Neural progenitor cell (in vitro differentiated cells): ENCODE data around the gene XRCC2. TPM values are rescaled to one million over a fixed set of nuclear protein-coding genes. Genes with fewer than 3 reads are reported as not detected.

Experiments
- DNase-seq: peaks from one replicate; pipeline ENCODE4 v3.0.0-alpha.2; 2016; ENCODE audit warnings: low spot score
- H2AFZ ChIP-seq: fragments of 200-600 bp; sonication (generic); replicated peaks from 2 replicates; pipeline ENCODE4 v1.6.1; 2016; ENCODE audit warnings: antibody characterized with exemption
- H3F3A ChIP-seq: fragments of 200-600 bp; sonication (generic); 2 replicates; pipeline ENCODE4 v1.6.1; 2016; ENCODE audit warnings: antibody characterized with exemption, low read depth
- H3K27ac ChIP-seq: fragments of 200-600 bp; sonication (generic); 2 replicates; pipeline ENCODE4 v1.5.1; 2016; ENCODE audit warnings: mild to moderate bottlenecking
- H3K27me3 ChIP-seq: fragments of 200-600 bp; sonication (generic); 2 replicates; pipeline ENCODE4 v1.6.1; 2016; ENCODE audit warnings: mild to moderate bottlenecking, moderate library complexity
- H3K36me3 ChIP-seq: fragments of 200-600 bp; sonication (generic); 2 replicates; pipeline ENCODE4 v1.5.1; 2016
- H3K4me1 ChIP-seq: fragments of 200-600 bp; sonication (generic); 2 replicates; pipeline ENCODE4 v1.6.1; 2016; ENCODE audit warnings: mixed run types
- H3K4me2 ChIP-seq: fragments of 200-600 bp; sonication (generic); 2 replicates; pipeline ENCODE4 v1.6.1; 2016
- H3K4me3 ChIP-seq: fragments of 200-600 bp; sonication (generic); 2 replicates; pipeline ENCODE4 v1.5.1; 2016
- H3K79me2 ChIP-seq: fragments of 200-600 bp; sonication (generic); 2 replicates; pipeline ENCODE4 v1.6.1; 2016; ENCODE audit warnings: low read depth
- H3K9ac ChIP-seq: fragments of 200-600 bp; sonication (generic); 2 replicates; pipeline ENCODE4 v1.6.1; 2016
- H3K9me3 ChIP-seq: fragments of 200-600 bp; sonication (generic); 2 replicates; pipeline ENCODE4 v1.5.1; 2016; ENCODE audit warnings: low read depth
- H4K20me1 ChIP-seq: fragments of 200-600 bp; sonication (generic); 2 replicates; pipeline ENCODE4 v1.6.1; 2016; ENCODE audit warnings: low read depth
- H3K27ac Mint-ChIP-seq: 3 replicates; pipeline ENCODE4 v1.8.0; 2021; ENCODE audit warnings: mixed read lengths
- H3K27me3 Mint-ChIP-seq: 2 replicates; pipeline ENCODE4 v1.8.0; 2022; ENCODE audit warnings: low read depth, mild to moderate bottlenecking, inconsistent platforms, moderate library complexity, mixed read lengths; ENCODE audit not compliant: insufficient read depth
- H3K36me3 Mint-ChIP-seq: 3 replicates; pipeline ENCODE4 v1.8.0; 2021; ENCODE audit warnings: mixed read lengths
- H3K4me1 Mint-ChIP-seq: 3 replicates; pipeline ENCODE4 v1.8.0; 2021; ENCODE audit warnings: mixed read lengths
- H3K4me3 Mint-ChIP-seq: 3 replicates; pipeline ENCODE4 v1.8.0; 2021; ENCODE audit warnings: mild to moderate bottlenecking, moderate library complexity, mixed read lengths
- H3K9me3 Mint-ChIP-seq: 3 replicates; pipeline ENCODE4 v1.8.0; 2020; ENCODE audit warnings: mixed read lengths
- EZH2 ChIP-seq: fragments of 200-600 bp; sonication (generic); IDR thresholded peaks from 2 replicates; pipeline ENCODE4 v1.6.1; 2017; ENCODE audit warnings: antibody characterized with exemption, mild to moderate bottlenecking, moderate library complexity
- EZH2phosphoT487 ChIP-seq: fragments of 200-600 bp; sonication (generic); IDR thresholded peaks from 2 replicates; pipeline ENCODE4 v1.6.1; 2017; ENCODE audit warnings: antibody characterized with exemption
- total RNA-seq: library from RNA; depleted of rRNA; stranded (reverse); fragments of >200 nt; gene quantifications from 2 replicates; pipeline ENCODE4 v1.2.3, GENCODE V29; 2015; ENCODE audit warnings: low replicate concordance
- TF ChIP-seq, protein P1 (sequence below): fragments of 200-600 bp; sonication (generic); IDR thresholded peaks from 2 replicates; pipeline ENCODE4 v1.5.1; 2017; ENCODE audit warnings: antibody characterized with exemption, mild to moderate bottlenecking

XRCC2 gene
- total RNA-seq, 1 donor from 2014 or later = 51.6 TPM

DNA sequence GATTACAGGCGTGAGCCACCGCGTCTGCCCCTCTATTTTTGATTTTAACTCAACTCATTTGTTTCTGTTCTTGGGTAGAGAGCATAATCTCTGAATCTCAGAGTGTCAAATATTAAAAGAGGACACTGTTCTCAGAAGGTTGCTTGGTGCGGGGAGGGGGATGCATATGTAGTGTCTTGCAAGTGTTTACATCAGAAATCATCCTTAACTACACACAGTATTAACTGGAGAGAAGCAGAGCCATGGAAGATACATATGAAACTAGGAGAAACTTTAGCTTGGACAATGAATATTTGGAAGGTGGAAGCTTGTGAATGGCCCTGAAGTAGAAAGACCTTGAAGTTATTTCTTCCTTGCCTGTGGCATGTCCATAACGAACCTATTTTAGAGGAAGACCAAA, 57.5 kb downstream of the XRCC2 start:
- H3K36me3 ChIP-seq = no peaks in the 10 kb centered on the region
- Mint-ChIP-seq H3K4me3 (no peak overlapping the region), H3K27ac (no peak overlapping the region), H3K4me1 (peaks cover 5% of the 10 kb centered on the region), H3K9me3 (no peaks in the 10 kb centered on the region), H3K27me3 (no peaks in the 10 kb centered on the region), H3K36me3 (no peaks in the 10 kb centered on the region)
- H3K9ac ChIP-seq = no peak overlapping the region
- no peaks in the 10 kb centered on the region for H4K20me1 ChIP-seq
- no peak overlapping the region for H3K4me2 ChIP-seq
- H3K4me3 ChIP-seq = no peak overlapping the region
- no peaks in the 10 kb centered on the region for H3K9me3 ChIP-seq
- H3K4me1 ChIP-seq = peaks cover 6% of the 10 kb centered on the region
- H3K79me2 ChIP-seq = no peaks in the 10 kb centered on the region
- no peak overlapping the region for H3K27ac ChIP-seq
- no peak overlapping the region for H2AFZ ChIP-seq
- TF ChIP-seq EZH2phosphoT487 (no peak), EZH2 (no peak)
- TF ChIP-seq, protein P1, sequence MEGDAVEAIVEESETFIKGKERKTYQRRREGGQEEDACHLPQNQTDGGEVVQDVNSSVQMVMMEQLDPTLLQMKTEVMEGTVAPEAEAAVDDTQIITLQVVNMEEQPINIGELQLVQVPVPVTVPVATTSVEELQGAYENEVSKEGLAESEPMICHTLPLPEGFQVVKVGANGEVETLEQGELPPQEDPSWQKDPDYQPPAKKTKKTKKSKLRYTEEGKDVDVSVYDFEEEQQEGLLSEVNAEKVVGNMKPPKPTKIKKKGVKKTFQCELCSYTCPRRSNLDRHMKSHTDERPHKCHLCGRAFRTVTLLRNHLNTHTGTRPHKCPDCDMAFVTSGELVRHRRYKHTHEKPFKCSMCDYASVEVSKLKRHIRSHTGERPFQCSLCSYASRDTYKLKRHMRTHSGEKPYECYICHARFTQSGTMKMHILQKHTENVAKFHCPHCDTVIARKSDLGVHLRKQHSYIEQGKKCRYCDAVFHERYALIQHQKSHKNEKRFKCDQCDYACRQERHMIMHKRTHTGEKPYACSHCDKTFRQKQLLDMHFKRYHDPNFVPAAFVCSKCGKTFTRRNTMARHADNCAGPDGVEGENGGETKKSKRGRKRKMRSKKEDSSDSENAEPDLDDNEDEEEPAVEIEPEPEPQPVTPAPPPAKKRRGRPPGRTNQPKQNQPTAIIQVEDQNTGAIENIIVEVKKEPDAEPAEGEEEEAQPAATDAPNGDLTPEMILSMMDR = no peak
- DNase-seq = no peak
- H3F3A ChIP-seq = peaks cover 7% of the 10 kb centered on the region
- no peaks in the 10 kb centered on the region for H3K27me3 ChIP-seq

DNA sequence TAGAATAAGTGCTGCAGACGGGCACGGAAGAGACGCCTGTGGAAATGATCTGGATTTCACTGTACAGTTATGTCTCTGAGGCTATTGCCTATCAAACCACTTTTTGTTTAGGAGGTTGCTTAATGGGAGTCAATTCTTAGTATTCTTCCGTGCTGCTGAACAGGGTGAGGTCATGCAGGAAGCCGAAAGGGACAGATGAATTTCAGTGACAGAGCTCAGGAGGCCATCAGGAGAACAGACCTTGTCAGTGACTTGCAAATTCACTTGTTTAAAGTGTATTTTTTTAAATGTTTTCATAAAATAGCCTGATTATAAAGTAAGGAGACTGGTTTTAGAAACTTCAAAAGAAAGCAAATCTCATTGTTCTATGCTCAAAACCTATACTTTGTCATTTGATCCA, 58.9 kb downstream of the XRCC2 start:
- peaks cover 10% of the 10 kb centered on the region for H3K9me3 Mint-ChIP-seq
- Histone ChIP-seq H3K4me2 (no peak overlapping the region), H3K4me3 (no peak overlapping the region), H3K79me2 (no peaks in the 10 kb centered on the region), H2AFZ (no peak overlapping the region), H3K27ac (no peak overlapping the region), H3K4me1 (peaks cover 6% of the 10 kb centered on the region), H3K9me3 (no peaks in the 10 kb centered on the region), H3K9ac (no peak overlapping the region), H4K20me1 (no peaks in the 10 kb centered on the region), H3K27me3 (no peaks in the 10 kb centered on the region), H3K36me3 (no peaks in the 10 kb centered on the region), H3F3A (peaks cover 7% of the 10 kb centered on the region)
- no peak overlapping the region for H3K27ac Mint-ChIP-seq
- TF ChIP-seq EZH2phosphoT487 = no peak
- TF ChIP-seq EZH2 = no peak
- TF ChIP-seq, protein P1 = no peak
- H3K36me3 Mint-ChIP-seq = no peaks in the 10 kb centered on the region
- no peak for DNase-seq
- no peak overlapping the region for H3K4me3 Mint-ChIP-seq
- H3K4me1 Mint-ChIP-seq = peaks cover 5% of the 10 kb centered on the region
- H3K27me3 Mint-ChIP-seq = no peaks in the 10 kb centered on the region

DNA sequence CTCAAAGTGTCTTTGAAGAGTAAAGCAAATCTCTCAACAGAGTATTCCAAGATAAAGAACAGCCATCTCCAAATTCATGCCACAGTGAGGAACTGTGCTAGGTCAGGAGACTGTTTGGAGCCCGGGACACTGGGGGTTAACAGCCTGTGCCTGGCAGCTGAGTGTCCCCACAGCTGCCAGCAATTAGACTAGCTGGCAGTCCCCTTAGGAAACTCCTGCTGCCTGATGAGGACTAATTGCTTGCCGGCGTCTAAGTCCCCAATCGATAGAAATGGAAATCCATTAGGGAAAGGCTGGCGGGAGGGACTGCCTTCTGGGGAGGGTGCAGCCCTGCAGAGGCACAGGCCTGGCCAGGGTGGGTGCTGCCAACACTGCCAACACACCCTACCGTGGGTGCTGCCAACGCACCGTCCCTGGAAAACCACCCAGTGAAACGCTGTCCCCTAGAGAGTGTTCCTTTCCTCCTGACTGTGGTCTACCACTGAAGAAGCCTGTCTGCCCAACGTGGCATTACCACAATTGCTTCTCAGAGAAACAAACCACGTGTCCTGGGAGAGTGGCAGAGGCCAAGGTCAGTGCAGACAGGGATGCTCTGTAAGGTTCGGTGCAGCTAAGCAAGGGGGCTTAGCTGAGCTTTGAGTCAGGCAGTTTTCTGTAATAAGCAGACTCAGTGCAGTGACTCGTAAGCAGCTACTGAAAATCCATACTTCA, 60.8 kb downstream of the XRCC2 start:
- peaks cover 5% of the 10 kb centered on the region for H3K4me1 Mint-ChIP-seq
- Histone ChIP-seq H3K79me2 (no peaks in the 10 kb centered on the region), H3K27me3 (no peaks in the 10 kb centered on the region), H3K4me3 (no peak overlapping the region), H3K4me1 (peaks cover 6% of the 10 kb centered on the region), H4K20me1 (no peaks in the 10 kb centered on the region), H3K9ac (no peak overlapping the region), H3K4me2 (peak overlapping the region; percentile 5), H3K27ac (no peak overlapping the region), H3K9me3 (no peaks in the 10 kb centered on the region), H2AFZ (peak overlapping the region; percentile 86), H3K36me3 (no peaks in the 10 kb centered on the region), H3F3A (peaks cover 7% of the 10 kb centered on the region)
- H3K9me3 Mint-ChIP-seq = peaks cover 10% of the 10 kb centered on the region
- no peak overlapping the region for H3K27ac Mint-ChIP-seq
- H3K4me3 Mint-ChIP-seq = no peak overlapping the region
- peak; percentile 59 for DNase-seq
- no peaks in the 10 kb centered on the region for H3K36me3 Mint-ChIP-seq
- TF ChIP-seq EZH2 = no peak
- TF ChIP-seq EZH2phosphoT487 = no peak
- TF ChIP-seq, protein P1 = no peak
- peaks cover 2% of the 10 kb centered on the region for H3K27me3 Mint-ChIP-seq
